ENCODE data around the gene MMP10. TPM values are rescaled to one million over a fixed set of nuclear protein-coding genes. Genes with fewer than 3 reads are reported as not detected.

Gene MMP10
- total and polyA plus RNA-seq, 10 donors = 0.06 to 0.79 (median 0.50) TPM; not detected in 5

DNA sequence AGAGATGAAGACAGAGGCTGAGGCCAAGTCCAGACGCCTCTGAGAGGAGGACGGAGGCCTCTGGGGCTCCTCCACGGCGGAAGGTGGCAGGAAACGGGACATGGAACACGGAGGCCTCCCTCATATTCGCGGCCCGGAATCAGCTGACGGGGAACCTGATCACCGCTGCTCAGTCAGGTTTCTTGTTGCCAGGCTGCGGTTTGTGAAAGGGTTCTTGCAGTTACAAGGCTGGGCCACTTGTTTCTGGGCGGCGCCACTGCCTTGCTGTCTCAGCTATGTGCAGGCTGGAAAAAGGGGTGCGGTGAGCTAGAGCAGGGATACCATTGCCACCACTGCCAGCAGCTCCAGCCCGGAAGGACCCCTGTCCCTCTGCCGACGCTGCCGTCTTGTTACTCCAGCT, 27.5 kb upstream of the MMP10 start:
- no peaks in the 10 kb centered on the region for H3K9me3 ChIP-seq
- H3K36me3 ChIP-seq = no peaks in the 10 kb centered on the region
- WGBS, 5 donors = 45 to 66% (median 60%) methylated on average over 17 to 19 of the region's 19 CpGs
- H3K27me3 ChIP-seq (replicated peaks in 1 of 7) = peaks cover 0 to 18% (median 0%) of the 10 kb centered on the region in 7 donors
- TF ChIP-seq, protein P1, sequence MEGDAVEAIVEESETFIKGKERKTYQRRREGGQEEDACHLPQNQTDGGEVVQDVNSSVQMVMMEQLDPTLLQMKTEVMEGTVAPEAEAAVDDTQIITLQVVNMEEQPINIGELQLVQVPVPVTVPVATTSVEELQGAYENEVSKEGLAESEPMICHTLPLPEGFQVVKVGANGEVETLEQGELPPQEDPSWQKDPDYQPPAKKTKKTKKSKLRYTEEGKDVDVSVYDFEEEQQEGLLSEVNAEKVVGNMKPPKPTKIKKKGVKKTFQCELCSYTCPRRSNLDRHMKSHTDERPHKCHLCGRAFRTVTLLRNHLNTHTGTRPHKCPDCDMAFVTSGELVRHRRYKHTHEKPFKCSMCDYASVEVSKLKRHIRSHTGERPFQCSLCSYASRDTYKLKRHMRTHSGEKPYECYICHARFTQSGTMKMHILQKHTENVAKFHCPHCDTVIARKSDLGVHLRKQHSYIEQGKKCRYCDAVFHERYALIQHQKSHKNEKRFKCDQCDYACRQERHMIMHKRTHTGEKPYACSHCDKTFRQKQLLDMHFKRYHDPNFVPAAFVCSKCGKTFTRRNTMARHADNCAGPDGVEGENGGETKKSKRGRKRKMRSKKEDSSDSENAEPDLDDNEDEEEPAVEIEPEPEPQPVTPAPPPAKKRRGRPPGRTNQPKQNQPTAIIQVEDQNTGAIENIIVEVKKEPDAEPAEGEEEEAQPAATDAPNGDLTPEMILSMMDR (IDR thresholded peaks at IDR 0.05 in 8 of 11, conservative IDR thresholded peaks at IDR 0.05 in 3 of 11) = no peak
- TF ChIP-seq POLR2AphosphoS5 (IDR thresholded peaks at IDR 0.05) = no peak
- TF ChIP-seq POLR2A (IDR thresholded peaks at IDR 0.05) = no peak
- DNase-seq = no peak
- H3K4me1 ChIP-seq = no peaks in the 10 kb centered on the region
- no peak overlapping the region for H3K4me3 ChIP-seq
- intact Hi-C loops (cut with DNase I; ENCODE audit: low total_unique reads) = no loop called here
- no peak overlapping the region for H3K27ac ChIP-seq

DNA sequence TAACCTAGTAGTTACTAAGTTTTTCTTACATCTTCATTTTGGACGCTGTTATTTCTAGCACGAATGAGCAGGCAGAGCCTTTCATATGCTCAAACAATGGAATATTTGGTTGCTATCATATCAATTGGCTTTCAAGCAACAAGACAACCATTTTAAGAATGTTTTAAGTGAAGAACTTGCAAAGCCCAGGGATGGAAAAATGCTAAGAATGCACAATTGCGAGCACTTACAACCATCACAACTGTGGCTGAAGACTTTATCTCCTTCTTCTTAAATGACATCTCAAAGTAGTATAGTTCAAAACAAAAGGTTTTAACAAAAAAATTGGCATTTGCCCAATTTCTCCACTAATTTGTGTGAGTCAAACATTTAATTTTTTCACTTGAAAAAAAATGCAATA, 25.9 kb upstream of the MMP10 start:
- no peak for DNase-seq
- no peaks in the 10 kb centered on the region for H3K36me3 ChIP-seq
- intact Hi-C loops (cut with DNase I; ENCODE audit: low total_unique reads) = no loop called here
- no peak for TF ChIP-seq POLR2A (IDR thresholded peaks at IDR 0.05)
- TF ChIP-seq, protein P1 (IDR thresholded peaks at IDR 0.05 in 8 of 11, conservative IDR thresholded peaks at IDR 0.05 in 3 of 11) = no peak
- no peak for TF ChIP-seq POLR2AphosphoS5 (IDR thresholded peaks at IDR 0.05)
- no peak overlapping the region for H3K27ac ChIP-seq
- H3K9me3 ChIP-seq = no peaks in the 10 kb centered on the region
- H3K4me3 ChIP-seq = no peak overlapping the region
- H3K4me1 ChIP-seq = no peaks in the 10 kb centered on the region
- H3K27me3 ChIP-seq (replicated peaks in 1 of 7) = peaks cover 0 to 22% (median 0%) of the 10 kb centered on the region in 7 donors
- 70 to 83% (median 75%) methylated on average over 3 of the region's 3 CpGs for WGBS, 5 donors

DNA sequence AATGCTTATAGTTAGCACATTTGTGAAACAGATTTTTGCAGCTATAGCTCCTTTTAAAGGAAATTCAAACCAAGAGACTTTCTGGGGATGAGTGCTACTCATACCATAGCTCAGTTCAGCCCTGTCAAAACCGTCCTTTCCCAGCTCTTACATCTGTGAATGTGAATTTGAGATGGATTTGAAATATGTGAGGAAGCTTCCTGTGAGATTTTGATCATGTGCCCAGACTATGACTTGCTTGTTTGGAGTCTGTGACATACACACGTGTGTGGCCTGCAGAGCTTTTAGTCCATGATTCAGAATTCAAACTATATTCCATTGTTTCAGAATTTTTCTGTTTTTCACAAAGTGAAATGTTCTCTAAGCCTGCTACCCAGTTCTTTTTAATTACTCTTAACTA, 21.9 kb upstream of the MMP10 start:
- no peaks in the 10 kb centered on the region for H3K36me3 ChIP-seq
- H3K27ac ChIP-seq = no peak overlapping the region
- no peak for TF ChIP-seq POLR2AphosphoS5 (IDR thresholded peaks at IDR 0.05)
- TF ChIP-seq POLR2A (IDR thresholded peaks at IDR 0.05) = no peak
- TF ChIP-seq, protein P1 (IDR thresholded peaks at IDR 0.05 in 8 of 11, conservative IDR thresholded peaks at IDR 0.05 in 3 of 11) = no peak
- H3K27me3 ChIP-seq (replicated peaks in 1 of 7) = peaks cover 0 to 7% (median 0%) of the 10 kb centered on the region in 7 donors
- 3 to 27% (median 25%) methylated on average over 2 of the region's 2 CpGs for WGBS, 5 donors
- H3K9me3 ChIP-seq = no peaks in the 10 kb centered on the region
- no peak overlapping the region for H3K4me3 ChIP-seq
- no peak for DNase-seq
- H3K4me1 ChIP-seq = no peaks in the 10 kb centered on the region
- intact Hi-C loops (cut with DNase I; ENCODE audit: low total_unique reads) = no loop called here

DNA sequence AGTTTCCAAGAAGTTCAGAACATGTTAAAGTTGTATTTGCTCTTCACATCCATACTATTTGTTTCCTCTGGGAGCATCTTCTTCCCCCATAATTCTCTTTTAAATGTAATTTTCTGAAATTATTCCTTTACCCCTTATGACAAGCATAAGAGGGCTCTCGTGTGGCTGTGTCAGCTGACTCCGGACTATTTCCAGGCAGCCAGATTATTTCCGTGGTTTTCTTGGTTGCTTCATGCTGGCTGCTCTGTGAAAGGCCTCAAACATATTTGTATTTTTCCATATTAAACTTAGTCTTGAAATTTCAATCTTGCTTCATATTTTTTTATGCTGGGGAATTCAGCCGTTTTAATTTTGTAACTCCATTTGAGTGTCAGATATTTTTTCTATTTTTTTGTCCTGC, 20.3 kb upstream of the MMP10 start:
- peaks cover 0 to 7% (median 0%) of the 10 kb centered on the region in 7 donors for H3K27me3 ChIP-seq (replicated peaks in 1 of 7)
- H3K27ac ChIP-seq = no peak overlapping the region
- H3K9me3 ChIP-seq = no peaks in the 10 kb centered on the region
- no peak overlapping the region for H3K4me3 ChIP-seq
- intact Hi-C loops (cut with DNase I; ENCODE audit: low total_unique reads) = no loop called here
- H3K4me1 ChIP-seq = no peaks in the 10 kb centered on the region
- H3K36me3 ChIP-seq = no peaks in the 10 kb centered on the region
- WGBS, 5 donors = 65 to 78% (median 72%) methylated on average over 4 of the region's 4 CpGs
- TF ChIP-seq, protein P1 (IDR thresholded peaks at IDR 0.05 in 8 of 11, conservative IDR thresholded peaks at IDR 0.05 in 3 of 11) = no peak
- TF ChIP-seq POLR2A (IDR thresholded peaks at IDR 0.05) (no peak), POLR2AphosphoS5 (IDR thresholded peaks at IDR 0.05) (no peak)
- no peak for DNase-seq
